RWPE2 (cell line): ENCODE results near the gene IGF2R.

Source experiments
- ATAC-seq: fragments of 200-7000 bp; cut with Tn5 transposase; 3 replicates; pipeline ENCODE4 v1.9.1; 2021; ENCODE audit warnings: low read depth
- DNase-seq: peaks from one replicate; pipeline ENCODE4 v3.0.0-alpha.2; 2020; ENCODE audit warnings: low spot score
- H3K27ac ChIP-seq: fragments of 450-650 bp; 2 replicates; pipeline ENCODE4 v1.5.1; 2017; ENCODE audit warnings: mild to moderate bottlenecking; ENCODE audit not compliant: poor library complexity, severe bottlenecking
- H3K27me3 ChIP-seq: fragments of 250-450 bp; sonication (Bioruptor Pico); 2 replicates; pipeline ENCODE4 v1.5.1; 2021; ENCODE audit warnings: mild to moderate bottlenecking, moderate library complexity; ENCODE audit not compliant: insufficient read depth, poor library complexity, severe bottlenecking
- H3K36me3 ChIP-seq: fragments of 250-450 bp; sonication (Bioruptor Pico); 2 replicates; pipeline ENCODE4 v1.5.1; 2020; ENCODE audit warnings: low read depth, mild to moderate bottlenecking, moderate library complexity
- H3K4me1 ChIP-seq: fragments of 250-450 bp; sonication (Bioruptor Pico); 2 replicates; pipeline ENCODE4 v1.5.1; 2021; ENCODE audit warnings: mild to moderate bottlenecking, moderate library complexity; ENCODE audit not compliant: insufficient read depth, poor library complexity, severe bottlenecking
- H3K4me3 ChIP-seq: fragments of 250-450 bp; sonication (Bioruptor Pico); 2 replicates; pipeline ENCODE4 v1.5.1; 2021; ENCODE audit warnings: mild to moderate bottlenecking, moderate library complexity; ENCODE audit not compliant: severe bottlenecking
- H3K9me3 ChIP-seq: fragments of 250-450 bp; sonication (Bioruptor Pico); 2 replicates; pipeline ENCODE4 v1.5.1; 2021; ENCODE audit warnings: mild to moderate bottlenecking, moderate library complexity; ENCODE audit not compliant: severe bottlenecking
- TF ChIP-seq, protein P1 (sequence below): fragments of 450-650 bp; IDR thresholded peaks from one replicate; pipeline ENCODE4 v1.5.1; 2017; ENCODE audit warnings: mild to moderate bottlenecking, moderate library complexity; ENCODE audit not compliant: poor library complexity, severe bottlenecking

Gene IGF2R

DNA sequence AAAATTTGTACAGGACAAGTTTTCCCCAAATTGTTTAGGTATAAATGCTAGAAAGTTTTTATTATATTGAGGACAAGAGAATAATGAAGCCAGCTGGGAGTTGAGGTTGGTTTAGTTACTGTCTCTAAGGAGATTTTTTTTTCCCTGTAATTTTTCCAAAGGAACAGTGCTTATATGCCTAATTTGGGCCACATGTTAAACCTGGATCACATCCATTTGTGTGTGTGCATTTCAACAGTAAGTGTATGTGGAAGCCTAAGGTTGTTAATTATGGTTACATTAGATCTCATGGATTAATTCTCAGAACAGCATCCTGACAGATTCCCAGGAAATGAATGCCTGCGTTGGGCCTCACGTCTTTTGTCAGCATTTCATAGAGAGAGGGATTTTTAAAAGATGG is 4.5 kb downstream of the IGF2R start:
- Histone ChIP-seq H3K4me1 (peaks cover 28% of the 10 kb centered on the region), H3K4me3 (no peak overlapping the region), H3K27ac (peak overlapping the region; percentile 18), H3K36me3 (no peaks in the 10 kb centered on the region; the same call in 1 of the 2 replicates), H3K27me3 (no peaks in the 10 kb centered on the region), H3K9me3 (no peaks in the 10 kb centered on the region)
- TF ChIP-seq, protein P1, sequence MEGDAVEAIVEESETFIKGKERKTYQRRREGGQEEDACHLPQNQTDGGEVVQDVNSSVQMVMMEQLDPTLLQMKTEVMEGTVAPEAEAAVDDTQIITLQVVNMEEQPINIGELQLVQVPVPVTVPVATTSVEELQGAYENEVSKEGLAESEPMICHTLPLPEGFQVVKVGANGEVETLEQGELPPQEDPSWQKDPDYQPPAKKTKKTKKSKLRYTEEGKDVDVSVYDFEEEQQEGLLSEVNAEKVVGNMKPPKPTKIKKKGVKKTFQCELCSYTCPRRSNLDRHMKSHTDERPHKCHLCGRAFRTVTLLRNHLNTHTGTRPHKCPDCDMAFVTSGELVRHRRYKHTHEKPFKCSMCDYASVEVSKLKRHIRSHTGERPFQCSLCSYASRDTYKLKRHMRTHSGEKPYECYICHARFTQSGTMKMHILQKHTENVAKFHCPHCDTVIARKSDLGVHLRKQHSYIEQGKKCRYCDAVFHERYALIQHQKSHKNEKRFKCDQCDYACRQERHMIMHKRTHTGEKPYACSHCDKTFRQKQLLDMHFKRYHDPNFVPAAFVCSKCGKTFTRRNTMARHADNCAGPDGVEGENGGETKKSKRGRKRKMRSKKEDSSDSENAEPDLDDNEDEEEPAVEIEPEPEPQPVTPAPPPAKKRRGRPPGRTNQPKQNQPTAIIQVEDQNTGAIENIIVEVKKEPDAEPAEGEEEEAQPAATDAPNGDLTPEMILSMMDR, result no peak
- no peak for DNase-seq
- no peak for ATAC-seq

DNA sequence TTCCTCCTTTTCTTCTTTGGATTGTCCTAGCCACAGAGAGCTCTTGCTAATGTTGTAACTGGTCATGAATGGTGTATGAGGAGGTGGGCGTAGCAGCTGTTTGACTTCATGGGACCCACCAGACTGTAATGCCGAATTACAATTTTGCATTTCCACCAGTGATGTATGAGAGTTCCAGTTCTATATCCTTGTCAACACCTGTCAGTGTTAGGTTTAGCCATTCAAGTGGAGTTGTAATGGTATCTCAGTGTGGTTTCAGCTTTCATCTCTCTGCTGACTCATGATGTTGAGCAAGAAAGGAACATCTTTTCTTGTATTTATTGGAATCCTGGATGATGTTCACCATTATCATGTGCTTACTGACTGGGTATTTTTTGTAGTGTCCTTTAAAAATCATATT is 5.1 kb downstream of the IGF2R start:
- Histone ChIP-seq H3K27ac (peak overlapping the region; percentile 18), H3K4me3 (no peak overlapping the region), H3K9me3 (no peaks in the 10 kb centered on the region), H3K27me3 (no peaks in the 10 kb centered on the region), H3K36me3 (no peaks in the 10 kb centered on the region; the same call in 1 of the 2 replicates), H3K4me1 (peaks cover 33% of the 10 kb centered on the region)
- TF ChIP-seq, protein P1, result no peak
- no peak for DNase-seq
- ATAC-seq, result peak; percentile 68

GRCh38 chr6:159974932-159975331 is 6.0 kb downstream of the IGF2R start:
- no peak overlapping the region for H3K4me3 ChIP-seq

GRCh38 chr6:159976686-159977254 is 7.9 kb downstream of the IGF2R start:
- ATAC-seq, result no peak
- no peaks in the 10 kb centered on the region for H3K27me3 ChIP-seq
- no peak overlapping the region for H3K27ac ChIP-seq
- no peaks in the 10 kb centered on the region for H3K9me3 ChIP-seq
- peaks cover 42% of the 10 kb centered on the region for H3K4me1 ChIP-seq
- H3K36me3 ChIP-seq, result no peaks in the 10 kb centered on the region; the same call in 1 of the 2 replicates
- TF ChIP-seq, protein P1, result no peak
- no peak overlapping the region for H3K4me3 ChIP-seq
- no peak for DNase-seq

More at GRCh38 chr6:159974932-159975331, 6.0 kb downstream of the IGF2R start:
- Histone ChIP-seq H3K4me1 (peaks cover 42% of the 10 kb centered on the region), H3K27ac (peak overlapping the region; percentile 18), H3K36me3 (no peaks in the 10 kb centered on the region; the same call in 1 of the 2 replicates), H3K9me3 (no peaks in the 10 kb centered on the region), H3K27me3 (no peaks in the 10 kb centered on the region)
- ATAC-seq (no peak), DNase-seq (no peak)
- TF ChIP-seq, protein P1, result no peak

GRCh38 chr6:159977255-159977903 is 8.5 kb downstream of the IGF2R start:
- no peaks in the 10 kb centered on the region for H3K9me3 ChIP-seq
- H3K36me3 ChIP-seq, result no peaks in the 10 kb centered on the region; the same call in 1 of the 2 replicates
- peak overlapping the region; percentile 85 for H3K27ac ChIP-seq
- no peaks in the 10 kb centered on the region for H3K27me3 ChIP-seq
- DNase-seq, result no peak
- H3K4me3 ChIP-seq, result no peak overlapping the region
- no peak for ATAC-seq
- TF ChIP-seq, protein P1, result no peak
- H3K4me1 ChIP-seq, result peaks cover 48% of the 10 kb centered on the region
